Measurements from ENCODE around the gene MCAT. TPM values are rescaled to one million over a fixed set of nuclear protein-coding genes. Genes with fewer than 3 reads are reported as not detected.

Gene MCAT
- total RNA-seq, 1 donor from 2014 or later = 25.7 TPM

DNA sequence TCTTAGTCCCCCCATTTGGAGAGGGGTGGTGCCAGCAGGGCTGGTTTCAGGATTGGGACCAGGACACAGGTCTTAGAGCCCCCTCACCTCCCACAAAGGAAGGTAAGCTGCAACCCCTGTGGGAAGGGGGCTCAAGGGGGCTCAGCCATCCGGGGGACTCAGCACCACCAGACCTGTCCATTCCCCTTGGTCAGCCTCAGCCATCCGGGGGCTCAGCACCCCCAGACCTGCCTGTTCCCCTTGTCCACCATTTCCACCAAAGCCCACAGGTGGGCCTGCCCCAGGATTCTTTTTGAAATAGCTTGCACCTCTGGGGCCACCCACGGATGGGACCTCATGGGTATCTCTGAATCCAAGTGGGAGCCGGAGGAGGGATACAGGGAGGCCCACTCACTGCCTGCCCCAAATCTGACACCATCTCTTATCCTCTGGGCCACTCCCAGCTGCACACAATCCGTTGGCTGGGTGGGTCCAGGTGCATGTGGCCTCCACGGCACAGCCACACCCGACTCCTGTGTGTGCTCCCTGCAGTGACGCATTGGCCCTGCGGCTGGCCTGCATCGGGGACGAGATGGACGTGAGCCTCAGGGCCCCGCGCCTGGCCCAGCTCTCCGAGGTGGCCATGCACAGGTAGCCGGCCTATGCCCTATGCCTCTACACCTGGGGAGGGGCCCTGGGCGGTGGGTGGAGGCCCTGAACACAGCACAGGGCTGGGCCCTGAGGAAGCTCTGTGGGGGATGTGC is 15.9 kb downstream of the MCAT start:
- TF ChIP-seq, protein P1, sequence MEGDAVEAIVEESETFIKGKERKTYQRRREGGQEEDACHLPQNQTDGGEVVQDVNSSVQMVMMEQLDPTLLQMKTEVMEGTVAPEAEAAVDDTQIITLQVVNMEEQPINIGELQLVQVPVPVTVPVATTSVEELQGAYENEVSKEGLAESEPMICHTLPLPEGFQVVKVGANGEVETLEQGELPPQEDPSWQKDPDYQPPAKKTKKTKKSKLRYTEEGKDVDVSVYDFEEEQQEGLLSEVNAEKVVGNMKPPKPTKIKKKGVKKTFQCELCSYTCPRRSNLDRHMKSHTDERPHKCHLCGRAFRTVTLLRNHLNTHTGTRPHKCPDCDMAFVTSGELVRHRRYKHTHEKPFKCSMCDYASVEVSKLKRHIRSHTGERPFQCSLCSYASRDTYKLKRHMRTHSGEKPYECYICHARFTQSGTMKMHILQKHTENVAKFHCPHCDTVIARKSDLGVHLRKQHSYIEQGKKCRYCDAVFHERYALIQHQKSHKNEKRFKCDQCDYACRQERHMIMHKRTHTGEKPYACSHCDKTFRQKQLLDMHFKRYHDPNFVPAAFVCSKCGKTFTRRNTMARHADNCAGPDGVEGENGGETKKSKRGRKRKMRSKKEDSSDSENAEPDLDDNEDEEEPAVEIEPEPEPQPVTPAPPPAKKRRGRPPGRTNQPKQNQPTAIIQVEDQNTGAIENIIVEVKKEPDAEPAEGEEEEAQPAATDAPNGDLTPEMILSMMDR (conservative IDR thresholded peaks at IDR 0.05) = no peak

DNA sequence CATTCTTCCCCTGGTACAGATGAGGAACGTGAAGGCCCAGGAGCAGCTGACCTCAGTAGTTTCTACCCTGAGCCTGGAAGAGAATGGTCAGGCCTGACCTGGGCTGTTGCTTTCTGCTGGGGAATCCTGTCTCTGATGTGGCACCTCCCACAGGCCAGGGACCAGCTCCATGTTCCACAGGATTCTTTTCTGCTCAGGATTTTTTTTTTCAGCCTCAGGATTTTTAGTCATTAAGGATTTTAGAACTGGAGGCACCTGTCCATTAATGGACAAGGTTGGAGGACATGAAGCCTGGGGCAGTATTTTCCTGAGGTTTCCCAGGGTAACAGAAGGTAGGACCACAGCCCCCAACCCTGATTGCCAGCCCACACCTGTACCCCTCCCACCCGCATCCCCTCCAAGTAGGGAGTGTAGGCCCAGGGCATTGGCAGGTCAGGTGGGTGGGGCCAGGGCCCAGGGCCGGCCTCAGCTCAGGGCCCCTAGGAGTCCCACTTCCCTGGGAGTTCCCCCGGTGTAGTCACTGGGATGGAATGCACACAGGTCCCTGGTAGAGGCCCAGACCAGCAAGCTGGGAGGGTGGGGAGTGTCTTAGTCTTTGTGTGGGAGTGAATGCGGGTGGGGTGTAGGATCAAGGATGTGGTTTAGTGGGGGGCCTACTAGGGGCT is 16.6 kb downstream of the MCAT start:
- Mint-ChIP-seq H3K27me3 (ENCODE audit: low read depth) (no peaks in the 10 kb centered on the region), H3K4me3 (no peak overlapping the region), H3K4me1 (no peaks in the 10 kb centered on the region), H3K27ac (ENCODE audit: unreplicated experiment) (peak overlapping the region; percentile 27), H3K9me3 (no peaks in the 10 kb centered on the region), H3K36me3 (ENCODE audit: low read depth) (no peaks in the 10 kb centered on the region)
- DNase-seq (ENCODE audit: low read depth, low spot score) = no peak
- TF ChIP-seq, protein P1 (conservative IDR thresholded peaks at IDR 0.05) = no peak

More for the DNA sequence above, 15.9 kb downstream of the MCAT start:
- H3K9me3 Mint-ChIP-seq = no peaks in the 10 kb centered on the region
- no peak overlapping the region for H3K27ac Mint-ChIP-seq (ENCODE audit: unreplicated experiment)
- no peak for DNase-seq (ENCODE audit: low read depth, low spot score)
- H3K36me3 Mint-ChIP-seq (ENCODE audit: low read depth) = no peaks in the 10 kb centered on the region
- H3K4me3 Mint-ChIP-seq = no peak overlapping the region
- H3K4me1 Mint-ChIP-seq = no peaks in the 10 kb centered on the region
- H3K27me3 Mint-ChIP-seq (ENCODE audit: low read depth) = no peaks in the 10 kb centered on the region

DNA sequence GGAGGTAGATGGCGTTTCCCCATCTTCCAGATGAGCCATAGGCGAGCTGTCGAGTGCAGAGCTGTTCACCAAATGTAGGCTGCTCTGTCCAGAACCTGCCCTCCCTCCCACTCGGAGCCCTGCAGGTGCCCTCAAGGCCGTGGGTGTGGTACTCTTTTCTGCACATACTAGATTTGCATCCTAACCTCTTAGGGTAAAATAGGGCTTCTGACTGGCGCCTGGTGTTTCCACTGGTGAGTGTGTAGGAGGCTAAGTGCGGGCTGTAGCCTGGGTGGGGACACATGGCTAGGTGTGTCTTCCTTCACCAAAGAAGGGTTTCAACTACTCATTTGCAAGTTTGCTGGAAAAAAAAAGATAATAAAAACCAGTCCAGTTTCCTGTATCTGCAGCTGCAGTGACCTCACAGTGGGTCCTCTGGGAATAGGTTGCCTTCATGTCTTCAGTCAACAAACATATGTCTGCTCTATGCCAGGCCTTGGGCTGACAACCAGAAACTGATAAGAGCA is 24.2 kb downstream of the MCAT start:
- TF ChIP-seq, protein P1 (conservative IDR thresholded peaks at IDR 0.05) = no peak
- H3K27me3 Mint-ChIP-seq (ENCODE audit: low read depth) = peaks cover 11% of the 10 kb centered on the region
- DNase-seq (ENCODE audit: low read depth, low spot score) = no peak
- H3K9me3 Mint-ChIP-seq = no peaks in the 10 kb centered on the region
- H3K4me3 Mint-ChIP-seq = no peak overlapping the region
- H3K27ac Mint-ChIP-seq (ENCODE audit: unreplicated experiment) = no peak overlapping the region
- peaks cover 4% of the 10 kb centered on the region for H3K4me1 Mint-ChIP-seq
- no peaks in the 10 kb centered on the region for H3K36me3 Mint-ChIP-seq (ENCODE audit: low read depth)

- no peak for DNase-seq (ENCODE audit: low read depth, low spot score)
- peaks cover 19% of the 10 kb centered on the region for H3K27me3 Mint-ChIP-seq (ENCODE audit: low read depth)
- H3K9me3 Mint-ChIP-seq = no peaks in the 10 kb centered on the region
- TF ChIP-seq, protein P1 (conservative IDR thresholded peaks at IDR 0.05) = no peak
- H3K4me3 Mint-ChIP-seq = no peak overlapping the region
- H3K4me1 Mint-ChIP-seq = peaks cover 9% of the 10 kb centered on the region
- no peak overlapping the region for H3K27ac Mint-ChIP-seq (ENCODE audit: unreplicated experiment)
- no peaks in the 10 kb centered on the region for H3K36me3 Mint-ChIP-seq (ENCODE audit: low read depth)
Observed at GRCh38 chr22:43118024-43118849, 25.0 kb downstream of the MCAT start.

- no peaks in the 10 kb centered on the region for H3K9me3 Mint-ChIP-seq
- H3K27ac Mint-ChIP-seq (ENCODE audit: unreplicated experiment) = no peak overlapping the region
- peaks cover 11% of the 10 kb centered on the region for H3K4me1 Mint-ChIP-seq
- no peaks in the 10 kb centered on the region for H3K36me3 Mint-ChIP-seq (ENCODE audit: low read depth)
- TF ChIP-seq, protein P1 (conservative IDR thresholded peaks at IDR 0.05) = no peak
- no peak for DNase-seq (ENCODE audit: low read depth, low spot score)
- no peak overlapping the region for H3K4me3 Mint-ChIP-seq
- peaks cover 32% of the 10 kb centered on the region for H3K27me3 Mint-ChIP-seq (ENCODE audit: low read depth)
Observed at GRCh38 chr22:43116932-43117331, 26.3 kb downstream of the MCAT start.
